ENCODE measurements around the gene OGFOD1. TPM values are rescaled to one million over a fixed set of nuclear protein-coding genes. Genes with fewer than 3 reads are reported as not detected.

OGFOD1 gene
- total RNA-seq, 1 experiment from 2014 or later: 55.5 TPM

DNA sequence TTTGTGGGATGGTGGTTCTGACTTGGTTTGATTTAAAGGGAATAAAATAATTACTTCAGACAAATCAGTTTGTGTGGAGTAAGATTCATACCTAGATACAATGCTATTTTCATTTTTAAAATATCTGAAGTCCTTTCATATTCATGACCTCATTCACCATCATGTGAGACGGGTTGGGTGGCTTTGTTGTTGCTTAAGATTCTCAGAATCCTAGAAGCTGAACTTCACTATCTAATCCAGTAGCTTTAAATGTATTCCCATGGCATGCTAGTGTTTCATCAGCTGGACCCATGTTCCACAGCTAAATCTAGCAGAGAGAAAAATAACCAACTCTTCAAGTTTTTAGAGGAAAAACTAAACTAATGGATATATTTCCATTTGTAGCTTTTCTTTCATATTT is 23.3 kb upstream of the OGFOD1 start:
- no peak for ATAC-seq
- TF ChIP-seq EZH2 (IDR thresholded peaks at IDR 0.05; ENCODE audit: low read length, unreplicated experiment) (no peak), EZH2phosphoT487 (IDR thresholded peaks at IDR 0.05; ENCODE audit: borderline replicate concordance, low read length) (no peak)
- TF ChIP-seq, protein P1, sequence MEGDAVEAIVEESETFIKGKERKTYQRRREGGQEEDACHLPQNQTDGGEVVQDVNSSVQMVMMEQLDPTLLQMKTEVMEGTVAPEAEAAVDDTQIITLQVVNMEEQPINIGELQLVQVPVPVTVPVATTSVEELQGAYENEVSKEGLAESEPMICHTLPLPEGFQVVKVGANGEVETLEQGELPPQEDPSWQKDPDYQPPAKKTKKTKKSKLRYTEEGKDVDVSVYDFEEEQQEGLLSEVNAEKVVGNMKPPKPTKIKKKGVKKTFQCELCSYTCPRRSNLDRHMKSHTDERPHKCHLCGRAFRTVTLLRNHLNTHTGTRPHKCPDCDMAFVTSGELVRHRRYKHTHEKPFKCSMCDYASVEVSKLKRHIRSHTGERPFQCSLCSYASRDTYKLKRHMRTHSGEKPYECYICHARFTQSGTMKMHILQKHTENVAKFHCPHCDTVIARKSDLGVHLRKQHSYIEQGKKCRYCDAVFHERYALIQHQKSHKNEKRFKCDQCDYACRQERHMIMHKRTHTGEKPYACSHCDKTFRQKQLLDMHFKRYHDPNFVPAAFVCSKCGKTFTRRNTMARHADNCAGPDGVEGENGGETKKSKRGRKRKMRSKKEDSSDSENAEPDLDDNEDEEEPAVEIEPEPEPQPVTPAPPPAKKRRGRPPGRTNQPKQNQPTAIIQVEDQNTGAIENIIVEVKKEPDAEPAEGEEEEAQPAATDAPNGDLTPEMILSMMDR (conservative IDR thresholded peaks at IDR 0.05; ENCODE audit: low read depth, low read length): no peak
- no peaks in the 10 kb centered on the region for H3K9me3 ChIP-seq (ENCODE audit: low read length)
- DNase-seq: no peak
- CTCF ChIA-PET: no interaction called here
- no peak overlapping the region for H2AFZ ChIP-seq (ENCODE audit: low read length)
- peaks cover 2% of the 10 kb centered on the region; the same call in 1 of the 2 replicates for H4K20me1 ChIP-seq (ENCODE audit: low read length)
- no peaks in the 10 kb centered on the region for H3K9me2 ChIP-seq (replicated peaks; ENCODE audit: low read length)
- no peak overlapping the region for H3K4me3 ChIP-seq (ENCODE audit: low read length)
- intact Hi-C loops (cut with micrococcal nuclease): no loop called here
- POLR2A ChIA-PET (ENCODE audit: unreplicated experiment): no interaction called here
- no peak overlapping the region for H3K27ac ChIP-seq (ENCODE audit: low read length)
- no peak overlapping the region for H3K4me2 ChIP-seq (ENCODE audit: low read length)
- BruUV-seq (replicated peaks): no TSS peak
- peaks cover 4% of the 10 kb centered on the region; the same call in 1 of the 2 replicates for H3K36me3 ChIP-seq (ENCODE audit: low read depth, low read length)
- no peaks in the 10 kb centered on the region for H3K27me3 ChIP-seq (ENCODE audit: low read length)
- H3K79me2 ChIP-seq (ENCODE audit: low read length): peaks cover 20% of the 10 kb centered on the region
- no peak overlapping the region for H3K9ac ChIP-seq (ENCODE audit: low read length)
- peaks cover 16% of the 10 kb centered on the region; the same call in 1 of the 2 replicates for H3K4me1 ChIP-seq (ENCODE audit: insufficient read depth, low read length)
- H3F3A ChIP-seq (ENCODE audit: low read length, unreplicated experiment): peaks cover 3% of the 10 kb centered on the region

DNA sequence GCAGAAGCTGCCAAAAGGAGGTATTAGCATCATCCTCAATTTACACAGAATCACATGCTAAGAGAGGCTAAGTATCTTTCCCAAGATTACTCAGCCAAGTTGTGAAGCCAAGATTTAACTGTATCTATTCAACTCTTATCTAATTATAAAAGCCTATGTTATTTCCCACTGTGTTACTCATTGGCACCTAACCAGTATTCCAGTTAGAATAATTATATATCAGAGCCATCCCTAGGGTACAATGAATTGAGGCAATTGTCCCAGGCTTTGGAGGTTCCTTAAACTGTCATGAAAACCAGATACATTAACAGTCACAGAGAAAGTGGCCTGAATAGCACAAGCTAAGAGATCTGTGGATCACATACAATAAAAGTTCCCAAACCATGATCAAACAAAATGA is 15.1 kb upstream of the OGFOD1 start:
- H3K4me3 ChIP-seq (ENCODE audit: low read length): no peak overlapping the region
- ChIA-PET CTCF (no interaction called here), POLR2A (ENCODE audit: unreplicated experiment) (no interaction called here)
- no peaks in the 10 kb centered on the region for H3K79me2 ChIP-seq (ENCODE audit: low read length)
- H3F3A ChIP-seq (ENCODE audit: low read length, unreplicated experiment): no peaks in the 10 kb centered on the region
- TF ChIP-seq, protein P1 (conservative IDR thresholded peaks at IDR 0.05; ENCODE audit: low read depth, low read length): no peak
- TF ChIP-seq EZH2phosphoT487 (IDR thresholded peaks at IDR 0.05; ENCODE audit: borderline replicate concordance, low read length): no peak
- no peak for TF ChIP-seq EZH2 (IDR thresholded peaks at IDR 0.05; ENCODE audit: low read length, unreplicated experiment)
- intact Hi-C loops (cut with micrococcal nuclease): no loop called here
- DNase-seq (no peak), ATAC-seq (no peak)
- no peaks in the 10 kb centered on the region for H3K9me3 ChIP-seq (ENCODE audit: low read length)
- no peak overlapping the region for H3K4me2 ChIP-seq (ENCODE audit: low read length)
- no TSS peak for BruUV-seq (replicated peaks)
- no peaks in the 10 kb centered on the region for H3K9me2 ChIP-seq (replicated peaks; ENCODE audit: low read length)
- H3K27me3 ChIP-seq (ENCODE audit: low read length): no peaks in the 10 kb centered on the region
- H2AFZ ChIP-seq (ENCODE audit: low read length): no peak overlapping the region
- peaks cover 22% of the 10 kb centered on the region for H3K36me3 ChIP-seq (ENCODE audit: low read depth, low read length)
- no peaks in the 10 kb centered on the region for H4K20me1 ChIP-seq (ENCODE audit: low read length)
- no peak overlapping the region for H3K27ac ChIP-seq (ENCODE audit: low read length)
- H3K9ac ChIP-seq (ENCODE audit: low read length): no peak overlapping the region
- H3K4me1 ChIP-seq (ENCODE audit: insufficient read depth, low read length): no peaks in the 10 kb centered on the region

DNA sequence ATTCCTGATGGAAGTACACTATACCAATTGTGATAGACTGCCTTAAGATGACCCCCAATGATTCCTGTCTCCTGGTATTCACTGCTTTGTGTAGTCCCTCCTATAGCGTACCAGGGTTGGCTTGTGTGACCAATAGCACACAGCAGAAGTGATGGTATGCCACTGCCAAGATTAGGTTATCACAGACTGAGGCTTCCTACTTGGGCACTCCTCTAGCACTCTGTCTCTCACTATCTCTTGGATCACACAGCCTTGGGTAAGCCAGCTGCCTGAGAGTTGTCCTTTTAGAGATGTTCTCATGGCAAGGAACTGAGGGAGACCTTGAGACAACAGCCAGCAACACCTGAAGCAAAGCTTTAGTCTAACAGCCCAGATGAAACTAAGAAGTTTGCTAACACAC is 13.3 kb upstream of the OGFOD1 start:
- intact Hi-C loops (cut with micrococcal nuclease): no loop called here
- no peak overlapping the region for H3K4me3 ChIP-seq (ENCODE audit: low read length)

More for the DNA sequence above, 13.3 kb upstream of the OGFOD1 start:
- no peaks in the 10 kb centered on the region for H3K79me2 ChIP-seq (ENCODE audit: low read length)
- H3K4me1 ChIP-seq (ENCODE audit: insufficient read depth, low read length): no peaks in the 10 kb centered on the region
- H3K9me3 ChIP-seq (ENCODE audit: low read length): no peaks in the 10 kb centered on the region
- DNase-seq: no peak
- POLR2A ChIA-PET (ENCODE audit: unreplicated experiment): no interaction called here
- no peak for TF ChIP-seq EZH2phosphoT487 (IDR thresholded peaks at IDR 0.05; ENCODE audit: borderline replicate concordance, low read length)
- TF ChIP-seq, protein P1 (conservative IDR thresholded peaks at IDR 0.05; ENCODE audit: low read depth, low read length): no peak
- no peak for TF ChIP-seq EZH2 (IDR thresholded peaks at IDR 0.05; ENCODE audit: low read length, unreplicated experiment)
- BruUV-seq (replicated peaks): no TSS peak
- H4K20me1 ChIP-seq (ENCODE audit: low read length): no peaks in the 10 kb centered on the region
- H3K36me3 ChIP-seq (ENCODE audit: low read depth, low read length): peaks cover 17% of the 10 kb centered on the region
- H3F3A ChIP-seq (ENCODE audit: low read length, unreplicated experiment): no peaks in the 10 kb centered on the region
- no peak overlapping the region for H3K27ac ChIP-seq (ENCODE audit: low read length)
- H3K9ac ChIP-seq (ENCODE audit: low read length): no peak overlapping the region
- no peak for ATAC-seq
- H3K9me2 ChIP-seq (replicated peaks; ENCODE audit: low read length): no peaks in the 10 kb centered on the region
- H3K27me3 ChIP-seq (ENCODE audit: low read length): no peaks in the 10 kb centered on the region
- CTCF ChIA-PET: no interaction called here
- H2AFZ ChIP-seq (ENCODE audit: low read length): no peak overlapping the region
- H3K4me2 ChIP-seq (ENCODE audit: low read length): no peak overlapping the region

All from PC-3 (cell line).